Midbrain (tissue), 1 donor: ENCODE measurements around the gene IL36B.

Experiments used
- DNase-seq: peaks from one replicate; lab custom pipeline; 2025; lab: John Stamatoyannopoulos, UW

Gene IL36B

GRCh38 chr2:113075600-113075999 is 22.9 kb upstream of the IL36B start:
- no peak for DNase-seq

GRCh38 chr2:113075030-113075429 is 22.4 kb upstream of the IL36B start:
- DNase-seq: no peak

GRCh38 chr2:113073325-113073834 is 20.7 kb upstream of the IL36B start:
- DNase-seq: no peak

GRCh38 chr2:113072584-113072983 is 19.9 kb upstream of the IL36B start:
- no peak for DNase-seq

GRCh38 chr2:113070606-113070975 is 17.9 kb upstream of the IL36B start:
- no peak for DNase-seq

GRCh38 chr2:113069676-113070605 is 17.3 kb upstream of the IL36B start:
- no peak for DNase-seq

- no peak for DNase-seq
Observed at GRCh38 chr2:113068706-113069485, 16.2 kb upstream of the IL36B start.

- no peak for DNase-seq
Observed at GRCh38 chr2:113068249-113068648, 15.6 kb upstream of the IL36B start.

- DNase-seq: no peak
Observed at GRCh38 chr2:113067681-113068080, 15.0 kb upstream of the IL36B start, which contains the start of gene IL1F10. IL1F10 (plus strand) TSS chr2:113067970; CDS start chr2:113072739, 4,769 bp downstream.

GRCh38 chr2:113064898-113065297 is 12.2 kb upstream of the IL36B start:
- DNase-seq: no peak

GRCh38 chr2:113064281-113064680 is 11.6 kb upstream of the IL36B start:
- DNase-seq: no peak

GRCh38 chr2:113061896-113062770 is 9.5 kb upstream of the IL36B start:
- DNase-seq: no peak

GRCh38 chr2:113061241-113061640 is 8.6 kb upstream of the IL36B start:
- no peak for DNase-seq

GRCh38 chr2:113060796-113061195 is 8.1 kb upstream of the IL36B start:
- DNase-seq: no peak

GRCh38 chr2:113060396-113060795 is 7.7 kb upstream of the IL36B start:
- DNase-seq: no peak

- DNase-seq: no peak
Observed at GRCh38 chr2:113058998-113059960, 6.6 kb upstream of the IL36B start, which contains the start of gene IL36RN. IL36RN (plus strand) TSS chr2:113059198; CDS start chr2:113059439, 241 bp downstream.

- DNase-seq: no peak
Observed at GRCh38 chr2:113058411-113058994, 5.8 kb upstream of the IL36B start.

GRCh38 chr2:113057117-113057516 is 4.5 kb upstream of the IL36B start:
- DNase-seq: no peak

- no peak for DNase-seq
Observed at GRCh38 chr2:113056521-113056920, 3.9 kb upstream of the IL36B start.

GRCh38 chr2:113054066-113054465 is 1.4 kb upstream of the IL36B start:
- DNase-seq: no peak
